Right lobe of liver (tissue), 4 donors: Measurements from ENCODE around the gene HRAS.

Experiments
- CTCF ChIP-seq, 4 donors: fragments of 200-600 bp in 3 of 4; fragments of 450-650 bp in 1 of 4; IDR thresholded peaks; one replicate each; pipeline versions ENCODE4 v1.5.1 to v1.8.0; 2016 to 2022; ENCODE audit warnings: antibody characterized with exemption in 4 of 4, mild to moderate bottlenecking in 2 of 4
- POLR2A ChIP-seq: fragments of 450-650 bp; IDR thresholded peaks from one replicate; pipeline ENCODE4 v1.6.1; 2017; ENCODE audit warnings: antibody characterized with exemption, mild to moderate bottlenecking
- donor health status: DM: no; HTN: no; CAD: no.
- donor health status: DM: no; HTN: no; CAD: no.
- donor health status: DM: no; HTN: yes; CAD: no.

- TF ChIP-seq POLR2A (no peak), CTCF (IDR thresholded peaks at IDR 0.05) (no peak)
Observed at GRCh38 chr11:567011-567628, 31.7 kb upstream of the HRAS start.
